ENCODE results near the gene SEZ6L2. TPM values are rescaled to one million over a fixed set of nuclear protein-coding genes. Genes with fewer than 3 reads are reported as not detected.

Gene SEZ6L2
- total RNA-seq, 1 experiment from 2014 or later, result 47.3 TPM

DNA sequence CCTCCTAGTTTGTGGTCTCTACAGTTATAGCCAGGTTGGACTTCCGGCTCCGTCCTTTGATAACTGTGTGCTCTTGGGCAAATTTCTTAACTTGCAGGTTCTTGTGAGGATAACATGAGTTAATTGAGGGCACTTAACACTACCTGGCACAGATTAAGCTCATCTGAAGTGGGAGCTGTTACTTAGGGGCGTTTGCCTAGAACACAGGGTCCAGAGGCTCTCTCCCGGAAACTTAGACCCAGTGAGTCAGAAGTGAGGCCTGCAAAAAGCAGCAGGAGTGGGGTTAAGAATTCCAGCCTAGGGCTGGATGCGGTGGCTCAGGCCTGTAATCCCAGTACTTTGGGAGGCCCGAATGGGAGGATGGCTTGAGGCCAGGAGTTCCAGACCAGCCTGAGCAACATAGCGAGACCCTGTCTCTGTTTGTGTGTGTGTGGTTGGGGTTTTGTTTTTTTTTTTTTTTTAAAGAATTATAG, 77.7 kb downstream of the SEZ6L2 start:
- peaks cover 15% of the 10 kb centered on the region for H3K36me3 ChIP-seq (replicated peaks; ENCODE audit: control insufficient read depth, insufficient read depth, low read length)
- DNase-seq, result no peak
- H3K27me3 ChIP-seq (ENCODE audit: control insufficient read depth, insufficient read depth, low read length), result no peaks in the 10 kb centered on the region
- H3K4me3 ChIP-seq (ENCODE audit: insufficient read depth, low read depth, low read length), result no peak overlapping the region

Other genes starting within 250 kb of the SEZ6L2 start
- gene SPN, start 236.3 kb downstream of the SEZ6L2 start, total RNA-seq (2014; rRNA removed; shearing (Covaris generic)), result 0.48 and 0.59 TPM in 2 replicates
- 165 and 173 TPM in 2 replicates for gene QPRT, start 220.4 kb downstream of the SEZ6L2 start, total RNA-seq (2014; rRNA removed; shearing (Covaris generic))
- gene C16orf54, start 153.6 kb downstream of the SEZ6L2 start, total RNA-seq (2014; rRNA removed; shearing (Covaris generic)), result not detected in 2 replicates
- gene ZG16, start 121.3 kb downstream of the SEZ6L2 start, total RNA-seq (2014; rRNA removed; shearing (Covaris generic)), result not detected in 2 replicates
- 202 and 205 TPM in 2 replicates for gene KIF22, start 108.8 kb downstream of the SEZ6L2 start, total RNA-seq (2014; rRNA removed; shearing (Covaris generic))
- 496 and 509 TPM in 2 replicates for gene MAZ, start 93.0 kb downstream of the SEZ6L2 start, total RNA-seq (2014; rRNA removed; shearing (Covaris generic))
- gene PRRT2, start 87.4 kb downstream of the SEZ6L2 start, total RNA-seq (2014; rRNA removed; shearing (Covaris generic)), result 1.8 and 5.6 TPM in 2 replicates
- gene PAGR1, start 83.4 kb downstream of the SEZ6L2 start, total RNA-seq (2014; rRNA removed; shearing (Covaris generic)), result 62.1 and 67.1 TPM in 2 replicates
- gene MVP, start 79.1 kb downstream of the SEZ6L2 start, total RNA-seq (2014; rRNA removed; shearing (Covaris generic)), result 7.0 and 22.0 TPM in 2 replicates
- 91.3 and 97.6 TPM in 2 replicates for gene CDIPT, start 36.3 kb downstream of the SEZ6L2 start, total RNA-seq (2014; rRNA removed; shearing (Covaris generic))
- gene ASPHD1, start 938 bp upstream of the SEZ6L2 start, total RNA-seq (2014; rRNA removed; shearing (Covaris generic)), result 24.4 and 24.6 TPM in 2 replicates
- gene KCTD13, start 26.7 kb upstream of the SEZ6L2 start, total RNA-seq (2014; rRNA removed; shearing (Covaris generic)), result 8.3 and 9.1 TPM in 2 replicates
- gene TMEM219, start 62.5 kb upstream of the SEZ6L2 start, total RNA-seq (2014; rRNA removed; shearing (Covaris generic)), result 88.0 and 97.6 TPM in 2 replicates
- 39.9 and 41.3 TPM in 2 replicates for gene TAOK2, start 74.3 kb upstream of the SEZ6L2 start, total RNA-seq (2014; rRNA removed; shearing (Covaris generic))
- gene HIRIP3, start 96.1 kb upstream of the SEZ6L2 start, total RNA-seq (2014; rRNA removed; shearing (Covaris generic)), result 19.0 and 20.5 TPM in 2 replicates
- 58.7 and 91.9 TPM in 2 replicates for gene INO80E, start 96.7 kb upstream of the SEZ6L2 start, total RNA-seq (2014; rRNA removed; shearing (Covaris generic))
- gene DOC2A, start 111.5 kb upstream of the SEZ6L2 start, total RNA-seq (2014; rRNA removed; shearing (Covaris generic)), result 4.1 and 5.3 TPM in 2 replicates
- not detected in 2 replicates for gene C16orf92, start 123.6 kb upstream of the SEZ6L2 start, total RNA-seq (2014; rRNA removed; shearing (Covaris generic))
- gene TLCD3B, start 131.7 kb upstream of the SEZ6L2 start, total RNA-seq (2014; rRNA removed; shearing (Covaris generic)), result 3.0 and 5.5 TPM in 2 replicates
- 1,524 and 1,553 TPM in 2 replicates for gene ALDOA, start 166.2 kb upstream of the SEZ6L2 start, total RNA-seq (2014; rRNA removed; shearing (Covaris generic))
- gene PPP4C, start 176.4 kb upstream of the SEZ6L2 start, total RNA-seq (2014; rRNA removed; shearing (Covaris generic)), result 201 and 256 TPM in 2 replicates
- 2.9 and 4.6 TPM in 2 replicates for gene TBX6, start 192.4 kb upstream of the SEZ6L2 start, total RNA-seq (2014; rRNA removed; shearing (Covaris generic))
- gene YPEL3, start 196.7 kb upstream of the SEZ6L2 start, total RNA-seq (2014; rRNA removed; shearing (Covaris generic)), result 22.8 and 26.9 TPM in 2 replicates
- gene GDPD3, start 214.0 kb upstream of the SEZ6L2 start, total RNA-seq (2014; rRNA removed; shearing (Covaris generic)), result 0.31 and 1.8 TPM in 2 replicates
- 35.0 and 37.2 TPM in 2 replicates for gene MAPK3, start 223.7 kb upstream of the SEZ6L2 start, total RNA-seq (2014; rRNA removed; shearing (Covaris generic))

All from H7 (cell line).